AG10803 (cell line): Measurements from ENCODE around the gene NAALAD2.
"Not testable (repeated sequence)": the region's sequence is repeated elsewhere in the genome, so short reads cannot be mapped to it uniquely, and the experiment has no call there.

Source experiments
- DNase-seq: peaks from one replicate; pipeline ENCODE4 v3.0.0; 2010; ENCODE audit warnings: low read depth
- H3K4me3 ChIP-seq: 2 replicates; pipeline ENCODE4 v1.5.1; 2011; ENCODE audit warnings: mild to moderate bottlenecking, low read length, control low read depth
- TF ChIP-seq, protein P1 (sequence below): conservative IDR thresholded peaks from 2 replicates; pipeline ENCODE4 v1.5.1; 2011; ENCODE audit warnings: mild to moderate bottlenecking, low read length, control low read depth, inconsistent platforms

Gene NAALAD2

DNA sequence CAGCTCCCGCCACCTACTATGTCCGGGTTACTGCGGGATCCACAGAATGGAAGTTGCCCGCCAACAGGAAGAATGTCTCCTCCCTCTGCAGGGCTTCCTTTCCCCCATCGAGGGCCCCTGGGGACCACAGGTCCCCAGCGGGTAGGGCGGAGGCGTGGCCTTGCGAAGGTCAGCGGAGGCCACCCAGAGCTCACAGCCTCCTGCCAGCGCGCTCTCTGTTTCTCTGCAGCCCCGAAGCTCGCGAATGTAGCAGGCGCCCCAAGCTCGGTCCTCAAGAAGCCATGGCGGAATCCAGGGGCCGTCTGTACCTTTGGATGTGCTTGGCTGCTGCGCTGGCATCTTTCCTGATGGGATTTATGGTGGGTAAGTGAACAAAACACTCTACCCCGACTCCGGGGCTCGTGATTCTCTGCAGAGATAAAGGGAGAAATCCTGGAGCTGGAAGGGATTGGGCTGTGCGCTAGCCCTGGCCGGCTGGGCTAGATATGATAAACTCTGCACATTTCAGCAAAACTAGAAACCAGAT lies at the start of gene NAALAD2:
TSS of gene NAALAD2 (plus strand) at position 186 of the 526 bp plus-strand sequence. CDS start at position 282, 96 bp downstream.
- DNase-seq: peak; percentile 28
- TF ChIP-seq, protein P1, sequence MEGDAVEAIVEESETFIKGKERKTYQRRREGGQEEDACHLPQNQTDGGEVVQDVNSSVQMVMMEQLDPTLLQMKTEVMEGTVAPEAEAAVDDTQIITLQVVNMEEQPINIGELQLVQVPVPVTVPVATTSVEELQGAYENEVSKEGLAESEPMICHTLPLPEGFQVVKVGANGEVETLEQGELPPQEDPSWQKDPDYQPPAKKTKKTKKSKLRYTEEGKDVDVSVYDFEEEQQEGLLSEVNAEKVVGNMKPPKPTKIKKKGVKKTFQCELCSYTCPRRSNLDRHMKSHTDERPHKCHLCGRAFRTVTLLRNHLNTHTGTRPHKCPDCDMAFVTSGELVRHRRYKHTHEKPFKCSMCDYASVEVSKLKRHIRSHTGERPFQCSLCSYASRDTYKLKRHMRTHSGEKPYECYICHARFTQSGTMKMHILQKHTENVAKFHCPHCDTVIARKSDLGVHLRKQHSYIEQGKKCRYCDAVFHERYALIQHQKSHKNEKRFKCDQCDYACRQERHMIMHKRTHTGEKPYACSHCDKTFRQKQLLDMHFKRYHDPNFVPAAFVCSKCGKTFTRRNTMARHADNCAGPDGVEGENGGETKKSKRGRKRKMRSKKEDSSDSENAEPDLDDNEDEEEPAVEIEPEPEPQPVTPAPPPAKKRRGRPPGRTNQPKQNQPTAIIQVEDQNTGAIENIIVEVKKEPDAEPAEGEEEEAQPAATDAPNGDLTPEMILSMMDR: no peak
- H3K4me3 ChIP-seq: peak within 1 kb of the TSS; percentile 63

DNA sequence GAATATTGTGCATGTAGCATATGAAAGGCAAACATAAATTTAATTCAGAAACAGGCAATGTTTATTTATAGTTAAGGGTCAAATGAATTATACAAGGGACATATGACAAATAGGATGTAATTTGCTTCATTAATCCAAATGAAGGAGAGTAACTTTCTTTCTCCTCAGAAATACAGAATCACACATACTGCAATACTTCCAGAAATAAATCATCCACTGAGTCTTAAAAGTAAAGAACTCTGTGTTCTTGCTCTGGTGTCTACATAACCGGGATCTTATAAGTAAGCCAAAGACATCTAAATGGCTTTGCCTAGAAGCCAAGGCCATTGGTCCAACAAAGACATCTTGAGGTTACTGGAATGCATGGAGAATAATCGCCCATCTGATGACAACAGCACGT lies 48.8 kb upstream of the NAALAD2 start, which contains the start of gene UBTFL1:
TSS of gene UBTFL1 (plus strand) at position 301 of the 400 bp plus-strand sequence. CDS start at position 301, 0 bp downstream.
- not testable (repeated sequence) for DNase-seq, H3K4me3 ChIP-seq

DNA sequence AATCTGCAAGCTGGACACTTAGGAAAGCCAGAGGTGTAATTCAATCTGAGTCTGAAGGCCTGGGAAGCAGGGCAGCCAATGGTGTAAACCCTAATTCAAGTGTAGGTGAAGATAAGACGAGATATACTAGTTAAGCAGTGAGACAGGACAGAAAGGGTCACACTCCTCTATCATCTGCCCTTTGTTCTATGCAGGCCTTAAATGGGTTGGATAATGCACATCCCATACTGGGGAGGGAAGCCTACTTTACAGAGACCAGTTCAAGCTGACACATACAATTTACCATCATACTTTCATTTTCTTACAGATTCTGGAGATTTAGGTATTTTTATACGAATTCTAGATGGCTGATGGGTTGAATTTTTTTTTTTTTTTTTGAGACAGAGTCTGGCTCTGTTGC lies 45.7 kb upstream of the NAALAD2 start:
- not testable (repeated sequence) for H3K4me3 ChIP-seq, DNase-seq

- not testable (repeated sequence) for DNase-seq, H3K4me3 ChIP-seq
Observed at GRCh38 chr11:90095230-90095924, 39.1 kb upstream of the NAALAD2 start.

DNA sequence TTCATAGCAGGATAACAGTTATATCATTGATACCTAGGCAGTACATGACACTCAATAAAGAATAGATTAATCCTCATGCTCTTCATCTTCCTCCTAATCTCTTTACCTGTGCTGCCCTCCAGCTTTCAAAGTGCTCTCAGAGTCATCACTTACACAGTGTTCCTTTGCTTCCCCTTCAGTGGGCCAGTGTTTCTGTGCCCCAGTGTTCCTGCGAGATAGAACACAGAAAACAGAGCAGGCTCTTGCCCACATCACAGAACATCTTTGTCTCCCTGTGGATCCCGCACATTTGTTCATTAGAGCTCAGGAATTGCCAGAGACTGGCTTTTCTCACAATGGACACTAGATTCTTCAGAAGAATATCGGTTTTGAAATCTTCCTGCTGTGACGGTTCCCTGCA lies 36.2 kb upstream of the NAALAD2 start:
- H3K4me3 ChIP-seq, DNase-seq: not testable (repeated sequence)

GRCh38 chr11:90100431-90100830 lies 34.0 kb upstream of the NAALAD2 start:
- TF ChIP-seq, protein P1: no peak
- no peak overlapping the region for H3K4me3 ChIP-seq
- no peak for DNase-seq

GRCh38 chr11:90113541-90113940 lies 20.9 kb upstream of the NAALAD2 start:
- TF ChIP-seq, protein P1: peak; percentile 44
- H3K4me3 ChIP-seq: no peak overlapping the region
- DNase-seq: peak; percentile 0

DNA sequence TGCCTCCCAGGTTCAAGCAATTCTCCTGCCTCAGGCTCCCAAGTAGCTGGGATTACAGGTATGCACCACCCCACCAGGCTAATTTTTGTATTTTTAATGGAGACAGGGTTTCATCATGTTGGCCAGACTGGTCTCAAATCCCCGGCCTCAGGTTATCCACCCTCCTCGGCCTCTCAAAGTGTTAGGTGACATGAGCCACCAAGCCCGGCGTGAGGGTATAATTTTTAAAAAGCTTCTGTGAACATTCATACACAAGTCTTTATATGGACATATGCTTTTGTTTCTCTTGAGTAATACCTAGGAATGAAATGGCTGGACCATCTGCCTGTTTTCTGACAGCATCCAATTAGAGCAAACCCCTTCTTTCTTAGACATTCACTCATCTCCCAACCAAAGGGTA lies 14.3 kb upstream of the NAALAD2 start:
- DNase-seq: no peak
- TF ChIP-seq, protein P1: no peak

GRCh38 chr11:90124371-90124770 lies 10.1 kb upstream of the NAALAD2 start:
- TF ChIP-seq, protein P1: no peak
- no peak for DNase-seq

More for the DNA sequence above, 14.3 kb upstream of the NAALAD2 start:
- no peak overlapping the region for H3K4me3 ChIP-seq

More at GRCh38 chr11:90124371-90124770, 10.1 kb upstream of the NAALAD2 start:
- no peak overlapping the region for H3K4me3 ChIP-seq
